Gastroesophageal sphincter (tissue), 3 donors: ENCODE data around the gene JAKMIP2.

Experiments used
- EP300 ChIP-seq: sonication (generic); formaldehyde crosslinking; IDR thresholded peaks from one replicate; pipeline ENCODE4 v1.6.1; 2017; ENCODE audit warnings: antibody characterized with exemption, mild to moderate bottlenecking
- TF ChIP-seq, protein P1 (sequence below), 4 experiments: fragments of 200-600 bp in 2 of 4; fragments of 450-650 bp in 2 of 4; sonication (generic) in 1 of 4; IDR thresholded peaks; one replicate each; pipeline ENCODE4 v1.5.1; 2017 to 2019; ENCODE audit warnings: antibody characterized with exemption in 4 of 4, mild to moderate bottlenecking in 2 of 4, moderate library complexity in 2 of 4

DNA sequence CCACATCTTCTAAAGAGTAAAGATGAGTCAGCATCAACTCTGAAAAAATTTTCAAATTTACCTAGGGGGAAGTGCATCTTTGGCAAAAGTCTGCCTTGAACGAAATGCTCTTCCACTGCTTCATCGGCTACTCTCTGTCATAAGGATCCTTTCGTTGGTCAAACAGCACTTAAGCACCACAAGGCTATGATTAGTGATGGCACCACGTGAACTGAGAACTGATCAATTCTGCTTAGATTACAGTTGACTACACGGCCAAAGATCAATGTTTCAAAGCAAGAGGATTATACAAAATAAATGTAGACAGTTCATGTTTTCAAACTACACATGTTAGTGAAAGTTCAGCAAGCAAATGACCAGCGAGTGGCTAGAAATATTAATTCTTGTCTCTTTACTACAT is 9.4 kb downstream of the JAKMIP2 start:
- no peak for TF ChIP-seq EP300
- TF ChIP-seq, protein P1, sequence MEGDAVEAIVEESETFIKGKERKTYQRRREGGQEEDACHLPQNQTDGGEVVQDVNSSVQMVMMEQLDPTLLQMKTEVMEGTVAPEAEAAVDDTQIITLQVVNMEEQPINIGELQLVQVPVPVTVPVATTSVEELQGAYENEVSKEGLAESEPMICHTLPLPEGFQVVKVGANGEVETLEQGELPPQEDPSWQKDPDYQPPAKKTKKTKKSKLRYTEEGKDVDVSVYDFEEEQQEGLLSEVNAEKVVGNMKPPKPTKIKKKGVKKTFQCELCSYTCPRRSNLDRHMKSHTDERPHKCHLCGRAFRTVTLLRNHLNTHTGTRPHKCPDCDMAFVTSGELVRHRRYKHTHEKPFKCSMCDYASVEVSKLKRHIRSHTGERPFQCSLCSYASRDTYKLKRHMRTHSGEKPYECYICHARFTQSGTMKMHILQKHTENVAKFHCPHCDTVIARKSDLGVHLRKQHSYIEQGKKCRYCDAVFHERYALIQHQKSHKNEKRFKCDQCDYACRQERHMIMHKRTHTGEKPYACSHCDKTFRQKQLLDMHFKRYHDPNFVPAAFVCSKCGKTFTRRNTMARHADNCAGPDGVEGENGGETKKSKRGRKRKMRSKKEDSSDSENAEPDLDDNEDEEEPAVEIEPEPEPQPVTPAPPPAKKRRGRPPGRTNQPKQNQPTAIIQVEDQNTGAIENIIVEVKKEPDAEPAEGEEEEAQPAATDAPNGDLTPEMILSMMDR (IDR thresholded peaks at IDR 0.05), result no peak
